Uterus (tissue), 4 donors: ENCODE measurements around the gene ELMO1. TPM values are rescaled to one million over a fixed set of nuclear protein-coding genes. Genes with fewer than 3 reads are reported as not detected.

Experiments
- DNase-seq, 2 donors: peaks; one replicate each; pipeline ENCODE4 v3.0.0-alpha.2; 2019 to 2020
- H3K27ac ChIP-seq, 2 donors: fragments of 200-600 bp; sonication (generic); 1 replicate in 1 of 2; 2 replicates in 1 of 2; pipeline ENCODE4 v1.5.1; 2016 to 2018
- H3K27me3 ChIP-seq, 2 donors: fragments of 200-600 bp; sonication (generic); one replicate each; pipeline ENCODE4 v1.5.1; 2018 to 2019; ENCODE audit warnings: control low read depth in 1 of 2
- H3K36me3 ChIP-seq, 2 donors: fragments of 200-600 bp; sonication (generic); one replicate each; pipeline ENCODE4 v1.5.1; 2019; ENCODE audit warnings: control low read depth in 1 of 2
- H3K4me1 ChIP-seq, 2 donors: fragments of 200-600 bp; sonication (generic); one replicate each; pipeline ENCODE4 v1.5.1; 2018 to 2019; ENCODE audit warnings: control low read depth in 1 of 2
- H3K4me3 ChIP-seq, 2 donors: fragments of 200-600 bp; sonication (generic); 1 replicate in 1 of 2; 2 replicates in 1 of 2; pipeline ENCODE4 v1.5.1; 2018 to 2019; ENCODE audit warnings: mild to moderate bottlenecking in 1 of 2
- H3K9me3 ChIP-seq, 2 donors: fragments of 200-600 bp; sonication (generic); one replicate each; pipeline ENCODE4 v1.5.1; 2019; ENCODE audit warnings: control low read depth in 1 of 2
- CTCF ChIP-seq, 4 experiments: fragments of 200-600 bp in 2 of 4; fragments of 450-650 bp in 2 of 4; sonication (generic) in 2 of 4; IDR thresholded peaks; one replicate each; pipeline ENCODE4 v1.5.1; 2016 to 2019; ENCODE audit warnings: antibody characterized with exemption in 4 of 4, mild to moderate bottlenecking in 2 of 4, moderate library complexity in 1 of 4
- POLR2A ChIP-seq, 2 donors: fragments of 450-650 bp; IDR thresholded peaks; one replicate each; pipeline ENCODE4 v1.6.1; 2016; ENCODE audit warnings: antibody characterized with exemption in 2 of 2, mild to moderate bottlenecking in 1 of 2, moderate library complexity in 1 of 2
- intact Hi-C: fragments of 100-400 bp; cut with DNase I; formaldehyde crosslinking; loops from one replicate; pipeline ENCODE4 v1.15.1; 2023; ENCODE audit warnings: low total_unique reads
- total RNA-seq, 4 donors: library from RNA; depleted of rRNA in 3 of 4; stranded (reverse); fragments of >200 nt in 3 of 4; gene quantifications; one replicate each; pipeline versions ENCODE4 v1.1.0 to v1.2.4, GENCODE V29; 2014 to 2023
- donor health status: DM: yes; HTN: yes; CAD: no.

Gene ELMO1
- total RNA-seq, 4 donors from 2014 or later: 37.9 to 64.7 (median 55.5) TPM

GRCh38 chr7:37424521-37424920 is 24.1 kb downstream of the ELMO1 start:
- no peak for DNase-seq
- no peaks in the 10 kb centered on the region for H3K4me1 ChIP-seq

GRCh38 chr7:37421861-37422500 is 26.7 kb downstream of the ELMO1 start:
- H3K27me3 ChIP-seq: no peaks in the 10 kb centered on the region
- TF ChIP-seq POLR2A (IDR thresholded peaks at IDR 0.05): no peak
- TF ChIP-seq CTCF (IDR thresholded peaks at IDR 0.05): no peak
- H3K36me3 ChIP-seq: no peaks in the 10 kb centered on the region
- H3K4me1 ChIP-seq: no peaks in the 10 kb centered on the region
- no peak overlapping the region for H3K4me3 ChIP-seq
- peak in 1 of 2 donors; percentile 21 for DNase-seq
- H3K9me3 ChIP-seq: no peaks in the 10 kb centered on the region
- intact Hi-C loops: no loop called here
- no peak overlapping the region for H3K27ac ChIP-seq

More at GRCh38 chr7:37424521-37424920, 24.1 kb downstream of the ELMO1 start:
- TF ChIP-seq CTCF (IDR thresholded peaks at IDR 0.05) (no peak), POLR2A (IDR thresholded peaks at IDR 0.05) (no peak)
- Histone ChIP-seq H3K27me3 (no peaks in the 10 kb centered on the region), H3K36me3 (no peaks in the 10 kb centered on the region), H3K27ac (no peak overlapping the region), H3K4me3 (no peak overlapping the region), H3K9me3 (no peaks in the 10 kb centered on the region)
- intact Hi-C loops: no loop called here

- TF ChIP-seq CTCF (IDR thresholded peaks at IDR 0.05) (no peak), POLR2A (IDR thresholded peaks at IDR 0.05) (no peak)
- Histone ChIP-seq H3K36me3 (no peaks in the 10 kb centered on the region), H3K27ac (no peak overlapping the region), H3K9me3 (no peaks in the 10 kb centered on the region), H3K4me3 (no peak overlapping the region), H3K27me3 (no peaks in the 10 kb centered on the region), H3K4me1 (no peaks in the 10 kb centered on the region)
- intact Hi-C loops: no loop called here
- no peak for DNase-seq
These were observed 27.5 kb downstream of the ELMO1 start for GRCh38 chr7:37420946-37421695.

DNA sequence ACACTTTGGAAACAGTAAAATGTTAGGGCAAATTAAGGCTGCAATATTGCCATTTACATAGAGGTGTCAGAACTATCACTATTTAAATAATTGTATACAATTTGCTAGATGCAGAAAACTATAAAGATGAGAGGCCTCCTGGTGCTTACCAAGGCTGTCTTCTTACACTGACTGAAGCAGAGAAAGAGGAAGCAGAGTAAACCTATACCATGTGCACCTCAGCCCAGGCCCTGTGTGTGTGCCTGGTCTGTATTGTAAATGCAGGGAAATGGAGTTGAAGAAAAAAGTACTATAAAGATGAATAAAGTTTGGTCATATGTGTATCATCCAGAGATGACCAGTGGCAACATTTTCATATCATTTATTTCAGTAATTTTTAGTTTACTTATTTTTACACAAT is 29.2 kb downstream of the ELMO1 start:
- H3K27me3 ChIP-seq: no peaks in the 10 kb centered on the region
- intact Hi-C loops: no loop called here
- H3K4me1 ChIP-seq: no peaks in the 10 kb centered on the region

More for the DNA sequence above, 29.2 kb downstream of the ELMO1 start:
- H3K27ac ChIP-seq: no peak overlapping the region
- TF ChIP-seq POLR2A (IDR thresholded peaks at IDR 0.05): no peak
- TF ChIP-seq CTCF (IDR thresholded peaks at IDR 0.05): no peak
- H3K36me3 ChIP-seq: no peaks in the 10 kb centered on the region
- no peaks in the 10 kb centered on the region for H3K9me3 ChIP-seq
- no peak overlapping the region for H3K4me3 ChIP-seq
- no peak for DNase-seq
